HG03442 (cell line): Measurements from ENCODE around the gene ICAM5.
"Not testable (repeated sequence)": the region's sequence is repeated elsewhere in the genome, so short reads cannot be mapped to it uniquely, and the experiment has no call there.

Experiments
- ATAC-seq: cut with Tn5 transposase; IDR thresholded peaks from one replicate; pipeline ENCODE4 v1.9.1; 2021; ENCODE audit warnings: mild to moderate bottlenecking, moderate library complexity; ENCODE audit not compliant: unreplicated experiment

Gene ICAM5

GRCh38 chr19:10336725-10337124 lies 47.0 kb downstream of the ICAM5 start:
- not testable (repeated sequence) for ATAC-seq

GRCh38 chr19:10338940-10339339 lies 49.2 kb downstream of the ICAM5 start:
- ATAC-seq, result no peak

GRCh38 chr19:10339380-10339960 lies 49.7 kb downstream of the ICAM5 start, which contains the start of gene ICAM3:
Gene ICAM3, minus strand, starts transcription at chr19:10339624. Its CDS starts 10 bp downstream, at chr19:10339614.
- peak; percentile 63 for ATAC-seq

- no peak for ATAC-seq
Measured at GRCh38 chr19:10339977-10340376, 50.2 kb downstream of the ICAM5 start.

- no peak for ATAC-seq
Measured at GRCh38 chr19:10343495-10343894, 53.7 kb downstream of the ICAM5 start.

GRCh38 chr19:10344780-10345179 lies 55.0 kb downstream of the ICAM5 start:
- no peak for ATAC-seq
